ENCODE measurements around the gene ERVK3-1.
A peak's percentile ranks its signal among the peaks of the same experiment; 100 is the strongest.

GRCh38 chr19:58330458-58330857 lies 25.3 kb downstream of the ERVK3-1 start:
- TF ChIP-seq CTCF (IDR thresholded peaks at IDR 0.05) (no peak), POLR2A (IDR thresholded peaks at IDR 0.05) (peak in 1 of 2 donors; percentile 11)
